GM18498 (cell line): ENCODE results near the gene MME.

ENCODE experiments used
- ATAC-seq: cut with Tn5 transposase; IDR thresholded peaks from one replicate; pipeline ENCODE4 v1.9.1; 2021; ENCODE audit warnings: mild to moderate bottlenecking, moderate library complexity; ENCODE audit not compliant: unreplicated experiment

The MME gene

DNA sequence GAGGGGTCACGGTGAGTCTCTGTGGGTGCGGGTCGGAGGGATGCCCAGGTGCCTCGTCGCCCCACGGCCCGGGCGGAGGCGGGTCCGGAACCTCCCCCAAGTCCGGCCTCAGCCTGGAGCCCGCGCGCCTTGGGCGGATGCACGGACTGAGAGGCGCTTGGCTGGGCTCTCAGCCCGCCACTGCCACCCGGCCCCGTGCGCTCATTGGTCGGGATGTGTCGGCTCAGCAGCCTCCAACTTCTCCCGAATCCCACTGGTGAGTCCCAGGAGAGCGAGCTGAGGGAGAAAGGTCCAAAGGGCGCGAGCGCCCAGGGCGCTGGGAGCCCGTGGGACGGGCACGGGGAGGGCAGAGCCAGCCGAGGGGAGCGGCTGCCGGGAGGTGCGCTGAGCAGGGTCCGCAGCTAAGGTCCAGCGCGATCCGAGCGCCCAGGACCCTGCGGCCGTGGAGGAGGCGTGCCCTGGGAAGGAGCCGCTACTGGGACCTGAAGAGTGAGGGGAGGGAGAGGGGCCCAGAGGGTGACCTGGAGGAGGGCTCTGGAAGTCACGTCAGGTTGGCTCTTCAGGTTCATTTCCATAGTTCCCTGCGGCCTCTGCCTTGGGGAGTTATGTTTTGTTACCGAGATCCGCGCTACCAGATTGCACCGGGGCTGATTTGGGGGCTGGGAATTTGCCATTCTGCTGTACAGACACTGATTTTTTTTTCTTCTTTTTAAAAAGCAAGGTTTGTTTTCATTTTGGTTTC lies at the start of gene MME:
Gene MME, plus strand, starts transcription at position 574 of the 742 bp plus-strand sequence. CDS start 3,849 bp downstream, outside the sequence.
- ATAC-seq, result no peak

DNA sequence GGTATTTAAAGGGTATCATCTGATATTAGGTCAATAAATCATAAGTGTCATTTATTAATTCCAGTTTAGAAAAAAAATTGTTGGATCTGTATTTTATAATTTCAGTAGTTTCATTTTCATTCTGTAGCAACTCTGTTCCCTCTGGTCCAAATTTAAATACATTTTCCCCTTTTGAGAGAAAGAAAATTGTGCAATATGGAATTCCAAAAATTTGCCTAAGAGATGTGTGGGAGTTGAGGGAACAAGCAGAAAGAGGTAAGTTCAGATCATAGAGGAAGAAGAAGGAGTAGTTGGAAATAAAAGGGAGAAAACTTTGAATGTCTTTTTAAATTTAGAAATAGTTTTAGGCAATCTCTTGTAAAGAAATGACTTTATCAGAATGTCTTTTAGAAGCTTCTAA lies 48.9 kb upstream of the MME start:
- ATAC-seq, result no peak

DNA sequence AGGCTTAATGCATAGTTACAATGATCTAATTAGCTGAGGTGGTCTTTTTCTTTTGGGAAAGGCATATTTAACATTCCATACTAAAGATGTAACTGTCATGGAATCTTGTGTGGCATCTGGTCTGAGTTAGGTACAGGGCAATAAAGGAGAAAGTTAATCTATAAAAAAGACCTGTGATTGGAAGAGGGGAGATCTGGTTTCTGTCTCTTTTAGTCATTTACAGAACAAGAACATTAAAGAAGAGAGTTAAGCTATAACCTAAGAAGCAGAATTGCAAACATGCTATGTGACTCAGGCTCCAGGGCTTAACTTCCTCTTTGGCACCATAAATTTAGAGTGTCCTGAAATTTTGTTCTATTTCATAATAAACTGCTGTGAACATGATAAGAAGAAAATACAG lies 47.2 kb upstream of the MME start:
- no peak for ATAC-seq

DNA sequence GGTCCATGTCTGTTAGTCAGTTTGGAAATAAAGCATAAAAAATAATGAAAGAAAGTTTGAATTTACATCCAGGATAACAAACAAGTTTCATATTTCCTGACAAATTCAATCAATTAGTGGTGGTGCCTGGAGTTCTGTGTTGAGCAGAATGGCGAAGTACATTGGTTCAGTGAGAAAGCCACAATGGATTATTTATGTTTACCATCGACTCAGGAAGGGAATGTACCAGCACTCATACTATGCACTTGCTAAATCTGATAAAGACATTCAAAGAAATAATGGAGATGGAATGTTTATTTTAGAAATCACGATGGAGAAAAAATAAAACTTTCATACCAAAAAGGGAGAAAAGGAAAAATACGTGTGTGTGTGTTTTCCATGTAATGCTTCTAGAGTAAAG lies 45.3 kb upstream of the MME start:
- no peak for ATAC-seq

DNA sequence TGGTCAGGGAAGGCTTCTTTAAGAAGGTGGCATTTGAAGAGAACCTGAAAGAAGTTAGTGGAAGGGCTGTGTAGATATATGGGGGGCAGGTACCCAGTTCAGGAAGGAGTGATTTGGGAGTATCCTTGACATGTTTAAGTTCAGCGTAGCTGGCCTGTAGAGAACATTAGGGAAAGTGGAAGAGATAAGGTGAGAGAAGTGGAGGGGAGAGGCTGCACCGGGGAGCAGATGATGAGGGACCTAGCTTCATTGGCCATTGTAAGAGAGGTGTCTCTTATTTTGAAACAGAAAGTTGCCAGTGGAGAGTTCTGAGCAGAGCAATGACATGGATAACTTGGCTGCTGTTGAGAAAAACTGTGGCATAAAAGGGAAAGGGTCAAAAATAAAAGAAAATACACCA lies 44.6 kb upstream of the MME start:
- no peak for ATAC-seq

DNA sequence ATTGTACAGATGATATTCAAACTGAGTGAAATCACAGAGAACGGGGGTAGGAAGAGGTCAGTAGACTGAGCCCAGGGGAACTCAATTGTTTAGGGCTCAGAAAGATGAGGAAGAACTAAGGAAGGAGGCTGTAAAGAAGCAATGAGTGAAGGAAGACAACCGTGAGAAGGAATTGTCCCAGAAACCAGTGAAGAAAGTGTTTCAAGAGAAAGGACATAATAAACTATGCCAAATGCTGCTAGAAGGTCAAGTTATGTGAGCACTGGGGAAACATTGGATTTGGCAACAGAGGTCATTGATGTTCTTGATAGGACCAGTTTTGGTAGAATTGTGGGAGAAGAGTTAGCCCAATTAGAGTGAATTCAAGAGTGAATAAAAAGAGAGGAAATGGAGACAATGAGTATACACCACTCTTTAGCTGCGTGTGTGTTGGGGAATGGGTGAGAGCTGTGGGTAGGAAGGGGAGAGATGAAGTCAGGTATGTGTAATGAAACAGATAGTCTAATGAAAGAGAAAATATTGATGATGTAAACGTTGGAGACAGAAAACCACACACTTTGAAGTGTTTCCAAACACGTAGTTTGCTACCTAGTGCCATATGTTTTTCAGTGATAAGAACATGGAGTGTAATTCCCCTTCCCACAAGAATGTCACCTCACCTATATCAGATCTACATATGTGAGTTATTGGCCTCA lies 42.5 kb upstream of the MME start:
- no peak for ATAC-seq

DNA sequence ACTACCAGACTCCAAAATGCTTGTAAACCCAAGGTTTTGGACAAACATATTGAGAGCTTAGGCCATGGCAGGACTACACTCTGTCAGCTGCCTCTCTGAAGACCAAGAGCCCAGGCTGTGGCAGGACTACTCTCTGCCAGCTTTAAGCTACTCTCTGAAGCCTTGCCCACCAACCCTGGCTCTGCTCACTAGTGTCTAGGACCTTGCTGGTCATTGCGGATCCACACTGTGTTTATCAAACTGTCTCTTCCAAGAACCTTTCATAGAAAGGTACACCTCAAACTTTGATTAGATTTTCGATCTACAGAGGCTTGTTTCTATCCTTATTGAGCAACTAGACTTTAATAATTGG lies 41.9 kb upstream of the MME start:
- ATAC-seq, result no peak

DNA sequence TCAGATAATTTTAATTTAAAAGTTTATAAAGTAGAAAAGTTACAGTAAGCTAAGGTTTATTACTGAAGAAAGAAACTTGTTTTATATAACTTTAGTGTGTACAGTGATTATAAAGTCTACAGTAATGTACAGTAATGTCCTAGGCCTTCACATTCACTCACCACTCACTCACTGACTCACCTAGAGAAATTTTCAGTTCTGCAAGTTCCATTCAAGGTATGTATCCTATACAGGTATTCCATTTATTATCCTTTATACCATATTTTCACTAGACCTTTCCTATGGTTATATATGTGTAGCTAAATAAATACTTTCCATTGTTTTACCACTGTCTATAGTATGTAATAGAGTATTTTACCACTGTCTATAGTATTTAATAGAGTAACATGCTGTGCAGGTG lies 33.2 kb upstream of the MME start:
- ATAC-seq, result no peak

DNA sequence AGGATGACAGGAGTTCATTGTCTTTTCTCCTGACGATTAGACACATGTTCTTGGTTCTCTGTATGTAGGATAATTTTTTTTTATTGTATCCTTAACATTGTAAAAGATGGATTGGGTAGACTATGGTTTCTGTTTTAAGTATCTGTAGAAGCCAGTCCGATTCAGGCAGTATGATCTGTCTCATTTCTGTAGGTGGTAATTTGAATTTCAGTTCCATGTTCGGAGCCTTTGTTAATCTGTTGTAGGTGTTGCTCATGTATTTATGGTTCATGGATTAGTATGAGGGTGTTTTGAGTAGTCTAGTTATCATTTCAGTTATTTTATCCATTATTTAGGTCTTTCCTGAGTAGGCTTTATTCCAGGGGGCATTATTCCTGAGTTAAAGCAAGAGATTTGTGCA lies 32.4 kb upstream of the MME start:
- no peak for ATAC-seq

DNA sequence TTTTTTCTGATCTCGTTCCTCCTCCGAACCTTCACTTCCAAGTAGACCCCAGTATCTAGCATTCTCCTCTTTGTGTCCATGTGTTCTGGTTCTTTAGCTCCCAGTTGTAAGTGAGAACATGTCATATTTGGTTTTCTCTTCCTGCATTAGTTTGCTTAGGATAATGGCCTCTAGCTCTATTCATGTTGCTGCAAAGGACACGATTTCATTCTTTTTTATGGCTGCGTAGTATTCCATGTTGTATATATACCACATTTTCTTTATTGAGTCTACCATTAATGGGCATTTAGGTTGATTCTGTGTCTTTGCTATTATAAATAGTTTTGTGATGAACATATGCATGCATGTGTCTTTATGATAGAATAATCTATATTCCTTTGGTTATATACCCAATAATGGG lies 30.2 kb upstream of the MME start:
- ATAC-seq, result no peak

DNA sequence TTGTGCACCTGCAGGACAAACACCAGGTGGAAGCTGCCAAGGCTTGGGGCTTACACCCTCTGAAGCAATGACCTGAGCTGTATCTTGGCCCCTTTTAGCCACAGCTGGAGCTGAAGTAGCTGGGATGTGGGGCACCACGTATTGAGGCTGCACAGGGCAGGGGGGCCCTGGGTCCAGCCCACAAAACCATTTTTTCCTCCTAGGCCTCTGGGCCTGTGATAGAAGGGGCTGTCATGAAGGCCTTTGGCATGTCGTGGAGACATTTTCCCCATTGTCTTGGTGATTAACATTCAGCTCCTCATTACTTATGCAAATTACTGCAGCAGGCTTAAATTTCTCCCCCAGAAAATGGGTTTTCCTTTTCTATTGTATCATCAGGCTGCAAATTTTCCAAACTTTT lies 27.6 kb upstream of the MME start:
- no peak for ATAC-seq

DNA sequence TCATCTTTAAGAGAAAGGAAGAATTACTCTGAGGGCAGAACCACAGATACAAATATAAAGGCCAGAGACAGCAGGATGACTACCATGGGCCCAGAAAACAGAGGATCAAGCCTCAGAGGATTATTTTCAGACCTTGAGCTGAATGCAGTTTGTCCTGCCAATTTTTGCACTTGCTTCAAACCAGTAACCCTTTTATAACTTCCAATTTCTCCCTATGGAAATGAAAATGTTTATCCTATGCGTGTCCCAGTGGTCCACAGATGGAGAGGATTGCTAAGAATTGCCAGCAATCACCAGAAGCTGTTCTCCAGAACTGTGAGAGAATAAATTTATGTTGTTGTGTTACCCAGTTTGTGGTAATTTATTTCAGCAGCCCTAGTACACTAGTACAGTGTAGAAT lies 26.4 kb upstream of the MME start:
- ATAC-seq, result no peak

DNA sequence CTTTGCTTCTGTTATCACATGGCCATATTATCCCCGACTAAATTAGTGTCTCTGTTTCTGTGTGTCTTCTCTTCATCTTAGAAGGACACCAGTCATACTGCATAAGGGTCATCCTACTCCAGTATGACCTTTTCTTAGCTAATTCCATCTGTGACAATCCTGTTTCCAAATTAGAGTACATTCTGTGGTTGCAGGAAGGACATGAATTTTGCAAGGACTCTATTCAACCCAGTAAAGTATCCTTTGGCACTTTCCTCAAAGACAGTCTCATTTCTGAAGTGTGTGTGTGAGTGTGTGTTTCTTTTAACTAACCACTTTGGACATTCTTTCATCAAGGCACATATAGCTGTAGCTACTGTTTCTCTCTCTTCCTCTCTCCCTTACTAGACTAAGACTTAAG lies 15.2 kb upstream of the MME start:
- ATAC-seq, result no peak

DNA sequence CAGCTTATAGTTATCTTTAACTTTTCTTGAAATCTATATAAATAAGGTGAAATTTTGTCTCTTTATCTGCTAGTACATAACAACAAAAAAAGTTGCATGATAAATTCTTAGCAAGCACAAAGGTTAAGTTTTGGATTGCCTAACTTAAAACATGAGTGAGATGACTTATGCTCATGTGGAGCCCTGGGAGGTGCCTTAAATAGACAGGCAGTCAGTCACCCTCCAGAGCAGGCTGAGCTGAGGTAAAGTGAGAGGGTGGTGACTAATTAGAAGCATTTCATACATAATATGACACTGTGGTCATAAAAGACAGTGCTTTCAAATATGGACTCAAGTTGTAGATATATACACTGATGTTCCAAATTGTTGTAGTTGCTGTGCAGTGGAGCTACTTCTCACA lies 14.6 kb upstream of the MME start:
- no peak for ATAC-seq

DNA sequence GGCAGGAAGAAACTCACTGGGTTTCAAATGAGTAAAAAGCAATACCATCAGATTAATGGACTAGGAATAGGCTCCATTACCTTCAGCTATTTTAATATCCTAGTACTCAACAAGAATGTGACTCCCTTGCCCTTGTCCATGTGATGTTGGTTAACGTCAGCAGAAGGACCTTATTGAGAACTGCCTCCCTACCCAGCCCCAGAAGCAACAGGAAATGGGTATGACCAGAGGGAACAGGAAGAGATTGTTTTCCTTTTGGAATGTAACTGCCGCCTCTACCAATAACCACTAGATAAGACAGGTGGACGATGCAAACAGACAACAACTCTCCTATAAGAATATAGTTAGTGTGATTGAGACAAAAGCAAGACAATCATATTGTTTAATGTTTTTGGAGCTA lies 10.4 kb upstream of the MME start:
- ATAC-seq, result no peak

DNA sequence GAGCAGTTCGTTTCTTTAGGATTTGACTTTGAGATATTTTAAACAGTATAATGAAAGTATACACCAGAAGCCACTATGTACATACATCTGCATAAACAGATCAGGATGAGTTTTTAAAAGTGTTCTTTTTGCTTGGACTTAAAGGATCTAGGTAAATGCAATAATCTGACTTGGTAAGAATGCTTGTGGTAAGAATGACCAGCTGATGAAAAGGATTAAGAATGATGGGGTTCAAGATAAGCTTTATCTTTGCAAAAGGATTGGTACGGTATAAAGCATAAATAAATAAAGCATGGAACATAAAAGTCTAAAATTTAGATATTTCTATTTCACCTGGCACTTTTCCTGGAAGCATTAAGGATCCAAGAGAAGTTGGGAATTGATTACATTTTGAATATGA lies 9.8 kb upstream of the MME start:
- ATAC-seq, result no peak

DNA sequence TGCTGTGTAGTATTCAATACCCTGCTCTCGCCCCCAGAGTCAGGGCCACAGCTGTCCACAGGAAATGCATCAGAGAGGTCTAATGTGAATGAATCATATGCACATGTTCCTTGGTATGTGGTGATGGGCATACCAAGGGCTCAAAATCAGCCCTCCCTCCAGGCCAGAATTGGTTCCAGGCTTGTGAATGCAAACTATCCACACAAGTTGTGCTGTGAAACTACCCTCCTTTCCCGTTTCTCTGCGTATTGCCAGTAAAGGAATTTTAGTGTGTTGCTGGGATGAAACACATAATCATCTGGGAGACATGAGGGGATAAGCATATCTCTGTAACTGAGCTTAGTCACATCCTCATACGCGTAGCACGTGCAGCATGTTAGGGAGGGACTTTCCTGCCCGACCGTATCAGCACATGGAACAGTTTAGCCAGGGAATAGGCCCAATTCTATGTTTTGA lies 9.2 kb upstream of the MME start:
- no peak for ATAC-seq

DNA sequence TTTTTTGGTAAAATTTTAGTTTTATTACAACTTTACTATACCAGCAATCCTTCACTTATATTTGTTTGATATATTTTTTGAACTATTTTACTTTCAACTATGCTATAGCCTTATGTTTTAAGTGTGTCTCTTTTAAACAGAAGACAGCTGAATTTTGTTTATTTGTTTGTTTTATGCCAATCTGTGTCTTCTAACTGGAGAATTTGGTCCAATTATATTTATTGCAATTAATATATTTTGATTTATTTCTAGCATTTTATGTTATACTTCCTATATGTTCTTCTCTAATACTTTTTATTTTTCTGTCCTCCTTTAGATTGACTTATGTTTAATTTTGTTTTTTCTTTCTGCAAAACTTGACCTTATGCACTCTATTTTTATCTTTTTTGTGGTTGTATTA lies 4.9 kb upstream of the MME start:
- no peak for ATAC-seq

DNA sequence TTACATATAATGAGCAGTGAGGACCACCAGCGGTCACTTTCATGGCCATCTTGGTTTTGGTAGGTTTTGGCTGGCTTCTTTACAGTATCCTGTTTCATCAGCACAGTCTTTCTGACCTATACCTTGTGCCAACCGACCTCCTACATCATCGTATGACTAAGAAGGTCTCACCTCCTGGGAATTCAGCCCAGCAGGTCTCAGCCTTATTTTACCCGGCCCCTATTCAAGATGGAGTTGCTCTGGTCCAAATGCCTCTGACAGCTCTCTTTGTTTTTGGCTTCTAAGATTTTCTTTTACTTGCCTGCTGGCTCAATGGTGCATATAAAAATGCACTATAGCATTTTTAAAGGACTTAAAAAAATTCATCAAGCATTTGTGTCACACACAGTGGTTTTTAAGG lies 3.2 kb upstream of the MME start:
- ATAC-seq, result no peak

DNA sequence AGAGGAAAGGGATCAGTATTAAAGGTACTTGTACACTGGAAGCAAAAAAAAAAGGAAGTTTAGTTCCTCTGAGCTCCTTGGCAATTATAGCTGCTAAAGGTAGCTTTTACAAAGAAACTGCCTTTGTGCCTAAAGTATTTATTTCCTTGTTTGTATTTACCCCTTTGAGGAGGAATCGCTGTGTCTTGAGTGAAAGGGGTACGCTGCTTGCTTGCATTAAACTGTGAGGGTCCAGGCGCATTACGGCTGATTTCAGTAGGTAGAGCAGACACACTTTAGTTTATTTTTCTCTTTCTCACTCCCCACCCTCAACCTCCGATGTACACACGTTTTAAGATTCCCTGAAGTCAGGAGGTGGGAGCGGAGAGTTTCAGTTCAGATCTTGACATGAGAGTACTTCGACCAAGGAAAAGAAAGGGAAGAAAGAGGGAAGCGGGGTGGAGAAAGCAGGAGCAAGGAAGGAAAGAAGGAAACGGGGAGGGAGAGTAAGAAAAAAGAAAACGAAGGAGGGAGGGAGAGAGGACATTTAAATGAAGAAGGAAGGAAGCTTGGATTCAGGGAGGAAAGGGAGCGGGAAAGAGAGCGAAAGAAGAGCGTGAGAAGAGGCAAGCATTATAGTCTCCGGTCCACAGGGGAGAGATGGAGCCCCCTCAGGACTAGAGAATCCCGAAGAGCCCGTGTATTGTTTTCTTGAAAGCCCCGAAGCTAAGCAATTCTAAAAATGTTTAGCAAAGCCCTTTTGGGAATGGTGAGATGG lies 1.2 kb upstream of the MME start:
- no peak for ATAC-seq

DNA sequence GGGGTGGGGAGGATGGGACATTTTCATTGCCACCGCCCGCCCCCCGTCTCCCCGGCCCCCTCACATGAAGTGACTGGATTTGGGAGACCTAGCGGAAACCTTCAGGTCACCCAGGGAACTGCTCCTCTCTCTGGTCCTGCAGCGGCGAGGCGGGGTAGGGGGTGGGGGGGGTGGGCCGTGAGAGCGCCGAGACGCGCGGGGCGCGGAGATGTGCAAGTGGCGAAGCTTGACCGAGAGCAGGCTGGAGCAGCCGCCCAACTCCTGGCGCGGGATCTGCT lies 712 bp upstream of the MME start:
- ATAC-seq, result no peak

DNA sequence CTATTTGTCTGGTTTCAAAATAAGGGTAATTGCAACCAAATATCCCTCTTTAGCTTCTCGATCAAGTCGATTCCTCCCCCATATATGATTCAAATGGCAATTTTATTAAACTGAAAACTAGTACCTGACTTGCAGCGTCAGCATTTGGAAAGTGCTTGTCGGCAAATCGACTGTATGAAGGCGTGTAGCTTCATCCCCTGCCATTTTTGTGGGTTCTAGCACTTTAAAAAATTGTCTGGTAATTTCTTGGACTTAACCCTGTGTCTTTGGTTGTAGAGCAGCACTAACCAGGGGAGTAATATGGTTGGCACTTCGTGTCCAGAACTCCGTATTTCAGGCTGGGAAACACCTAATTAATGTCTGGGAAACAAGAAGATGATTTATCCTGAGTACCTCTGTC lies 573 bp downstream of the MME start:
- no peak for ATAC-seq
